Measurements from ENCODE around the gene HEPACAM.

GRCh38 chr11:124961972-124962609, 26.2 kb upstream of the HEPACAM start:
- TF ChIP-seq POLR2A (IDR thresholded peaks at IDR 0.05; ENCODE audit: low read length) (no peak), GATA1 (IDR thresholded peaks at IDR 0.05; ENCODE audit: low read depth, low read length) (no peak)
